SK-N-MC (cell line): ENCODE measurements around the gene ACKR4.

Experiments used
- EZH2 ChIP-seq: fragments of 200-600 bp; sonication (generic); IDR thresholded peaks from one replicate; pipeline ENCODE4 v1.6.1; 2017; ENCODE audit warnings: antibody characterized with exemption
- POLR2AphosphoS5 ChIP-seq: IDR thresholded peaks from 2 replicates; pipeline ENCODE4 v1.6.1; 2012; ENCODE audit warnings: mild to moderate bottlenecking, low read depth, low read length, borderline replicate concordance

DNA sequence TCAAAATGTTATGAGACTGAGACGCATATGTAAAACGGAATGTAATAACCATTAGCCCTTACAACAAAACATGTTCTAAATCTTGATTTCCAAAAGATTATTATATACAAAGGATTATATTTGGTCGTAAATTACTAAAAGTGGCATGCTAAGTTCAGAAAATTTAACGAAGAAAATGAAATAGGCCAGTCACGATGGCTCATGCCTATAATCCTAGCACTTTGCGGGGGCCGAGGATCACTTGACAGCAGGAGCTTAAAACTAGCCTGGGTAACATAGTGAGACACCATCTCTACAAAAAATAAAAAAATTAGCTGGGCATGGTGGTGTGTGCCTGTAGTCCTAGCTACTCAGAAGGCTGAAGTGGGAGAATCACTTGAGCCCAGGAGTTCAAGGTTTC, 33.5 kb downstream of the ACKR4 start:
- TF ChIP-seq POLR2AphosphoS5 (no peak), EZH2 (no peak)
